Psoas muscle (tissue), 8 donors: ENCODE measurements around the gene B4GALNT1. TPM values are rescaled to one million over a fixed set of nuclear protein-coding genes. Genes with fewer than 3 reads are reported as not detected.

Source experiments
- ATAC-seq, 4 donors: fragments of 200-7000 bp; cut with Tn5 transposase; one replicate each; pipeline ENCODE4 v1.9.1; 2020; ENCODE audit warnings: moderate library complexity in 3 of 4, mild to moderate bottlenecking in 2 of 4
- DNase-seq, 2 donors: peaks; one replicate each; pipeline ENCODE4 v3.0.0-alpha.2; 2020
- H3K27ac ChIP-seq: fragments of 200-600 bp; one replicate; pipeline ENCODE4 v1.8.0; 2022
- H3K27me3 ChIP-seq, 3 donors: fragments of 200-600 bp in 1 of 3; one replicate each; pipeline versions ENCODE4 v1.6.1 to v1.8.0; 2013 to 2022; ENCODE audit warnings: low read length in 2 of 3, mild to moderate bottlenecking in 2 of 3, moderate library complexity in 1 of 3; ENCODE audit not compliant: insufficient read depth in 3 of 3
- H3K36me3 ChIP-seq, 2 donors: fragments of 200-600 bp in 1 of 2; one replicate each; pipeline versions ENCODE4 v1.6.1 to v1.8.0; 2013 to 2022; ENCODE audit warnings: low read depth in 1 of 2, mild to moderate bottlenecking in 1 of 2, moderate library complexity in 1 of 2; ENCODE audit not compliant: insufficient read depth in 1 of 2
- H3K4me1 ChIP-seq: fragments of 200-600 bp; one replicate; pipeline ENCODE4 v1.8.0; 2022
- H3K4me3 ChIP-seq: fragments of 200-600 bp; one replicate; pipeline ENCODE4 v1.8.0; 2022; ENCODE audit warnings: mild to moderate bottlenecking
- H3K9me3 ChIP-seq: fragments of 200-600 bp; one replicate; pipeline ENCODE4 v1.8.0; 2022
- WGBS, 3 donors: extraction: QIAGEN DNeasy Blood & Tissue Kit; methylation state at CpG; one replicate each; pipeline versions ENCODE4 v1.1.6 to v1.1.7; 2013; 5-methylcytosine and 5-hydroxymethylcytosine counted together
- intact Hi-C, 2 donors: fragments of 100-400 bp; cut with DNase I; formaldehyde crosslinking; loops; one replicate each; pipeline versions ENCODE4 v1.11.0 to v1.14.2; 2022
- polyA plus RNA-seq, 3 donors: library from polyadenylated mRNA; stranded (reverse); fragments of 200-250 nt; gene quantifications; one replicate each; pipeline ENCODE4 v1.2.3, GENCODE V29; 2013
- total RNA-seq, 4 donors: library from RNA; stranded (reverse); fragmentation: NEBNext Ultra II Directional in 2 of 4; extraction: Animal tissue kit (Norgen Biotek cat#: 25700) in 2 of 4; gene quantifications; one replicate each; pipeline versions ENCODE4 v1.2.1 to v1.2.4, GENCODE V29; 2021 to 2023
- TF ChIP-seq, protein P1 (sequence below): fragments of 200-600 bp; IDR thresholded peaks from one replicate; pipeline ENCODE4 v1.8.0; 2022; ENCODE audit warnings: antibody characterized with exemption
- donor health status: healthy with polysubstance abuse.
- donor health status: DM: no; HTN: no; CAD: no; lungs with moderate emphysema.
- donor health status: Bipolar disorder and iron deficiency.
- donor health status: healthy.
- donor health status: DM: yes; HTN: yes; CAD: no.
- donor health status: DM: no; HTN: no; CAD: no.
- donor health status: DM: no; HTN: no; CAD: no.
- donor health status: DM: yes; HTN: yes; CAD: no.

The B4GALNT1 gene
- total and polyA plus RNA-seq, 7 donors = 8.2 to 46.7 (median 10.0) TPM

- Histone ChIP-seq H3K27ac (no peak overlapping the region), H3K27me3 (peaks cover 0 to 10% (median 2%) of the 10 kb centered on the region in 3 donors), H3K4me1 (no peaks in the 10 kb centered on the region), H3K36me3 (no peaks in the 10 kb centered on the region), H3K9me3 (no peaks in the 10 kb centered on the region), H3K4me3 (no peak overlapping the region)
- TF ChIP-seq, protein P1, sequence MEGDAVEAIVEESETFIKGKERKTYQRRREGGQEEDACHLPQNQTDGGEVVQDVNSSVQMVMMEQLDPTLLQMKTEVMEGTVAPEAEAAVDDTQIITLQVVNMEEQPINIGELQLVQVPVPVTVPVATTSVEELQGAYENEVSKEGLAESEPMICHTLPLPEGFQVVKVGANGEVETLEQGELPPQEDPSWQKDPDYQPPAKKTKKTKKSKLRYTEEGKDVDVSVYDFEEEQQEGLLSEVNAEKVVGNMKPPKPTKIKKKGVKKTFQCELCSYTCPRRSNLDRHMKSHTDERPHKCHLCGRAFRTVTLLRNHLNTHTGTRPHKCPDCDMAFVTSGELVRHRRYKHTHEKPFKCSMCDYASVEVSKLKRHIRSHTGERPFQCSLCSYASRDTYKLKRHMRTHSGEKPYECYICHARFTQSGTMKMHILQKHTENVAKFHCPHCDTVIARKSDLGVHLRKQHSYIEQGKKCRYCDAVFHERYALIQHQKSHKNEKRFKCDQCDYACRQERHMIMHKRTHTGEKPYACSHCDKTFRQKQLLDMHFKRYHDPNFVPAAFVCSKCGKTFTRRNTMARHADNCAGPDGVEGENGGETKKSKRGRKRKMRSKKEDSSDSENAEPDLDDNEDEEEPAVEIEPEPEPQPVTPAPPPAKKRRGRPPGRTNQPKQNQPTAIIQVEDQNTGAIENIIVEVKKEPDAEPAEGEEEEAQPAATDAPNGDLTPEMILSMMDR = no peak
- 88 to 92% (median 92%) methylated on average over 8 of the region's 8 CpGs for WGBS, 3 donors
- no peak for ATAC-seq
- intact Hi-C loops = no loop called here
- DNase-seq = no peak
Observed at GRCh38 chr12:57579677-57580465, 53.1 kb downstream of the B4GALNT1 start.

- TF ChIP-seq, protein P1 = no peak
- Histone ChIP-seq H3K4me3 (no peak overlapping the region), H3K4me1 (no peaks in the 10 kb centered on the region), H3K27ac (no peak overlapping the region), H3K9me3 (no peaks in the 10 kb centered on the region), H3K36me3 (no peaks in the 10 kb centered on the region), H3K27me3 (peaks cover 0 to 10% (median 2%) of the 10 kb centered on the region in 3 donors)
- no peak for DNase-seq
- ATAC-seq = no peak
- 72 to 83% (median 74%) methylated on average over 2 of the region's 2 CpGs for WGBS, 3 donors
- intact Hi-C loops = no loop called here
Observed at GRCh38 chr12:57579011-57579410, 54.0 kb downstream of the B4GALNT1 start.

- ATAC-seq (no peak), DNase-seq (no peak)
- Histone ChIP-seq H3K27me3 (peaks cover 0 to 10% (median 2%) of the 10 kb centered on the region in 3 donors), H3K4me3 (no peak overlapping the region), H3K4me1 (no peaks in the 10 kb centered on the region), H3K9me3 (no peaks in the 10 kb centered on the region), H3K27ac (no peak overlapping the region), H3K36me3 (no peaks in the 10 kb centered on the region)
- TF ChIP-seq, protein P1 = no peak
- intact Hi-C loops = no loop called here
- WGBS, 3 donors = 79 to 86% (median 84%) methylated on average over 12 of the region's 12 CpGs
Observed at GRCh38 chr12:57577981-57578758, 54.8 kb downstream of the B4GALNT1 start.

DNA sequence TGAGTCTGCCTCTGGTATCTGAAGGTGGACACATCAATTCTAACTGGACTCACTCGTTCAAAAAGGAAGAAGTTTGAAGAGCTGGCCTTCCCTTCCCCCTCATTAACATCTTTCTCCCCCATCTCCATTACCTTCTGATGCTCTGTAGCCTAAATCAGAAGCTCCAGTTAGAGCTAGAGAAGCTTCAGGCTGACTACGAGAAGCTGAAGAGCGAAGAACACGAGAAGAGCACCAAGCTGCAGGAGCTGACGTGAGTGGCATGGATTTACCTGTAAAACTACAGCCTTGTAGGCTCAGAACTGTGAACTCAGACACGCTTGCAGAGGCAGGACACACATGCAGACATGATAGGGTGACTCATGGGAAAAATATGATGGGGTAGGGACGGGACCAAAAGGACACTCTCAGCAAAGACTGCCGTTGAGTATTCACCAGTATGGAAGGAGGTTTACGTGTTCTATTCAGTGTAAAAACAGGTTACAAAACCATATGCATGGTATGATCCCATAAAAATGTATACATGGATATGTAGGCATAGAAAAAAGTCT, 56.3 kb downstream of the B4GALNT1 start:
- no peaks in the 10 kb centered on the region for H3K4me1 ChIP-seq
- no peak overlapping the region for H3K4me3 ChIP-seq
- peaks cover 0 to 9% (median 2%) of the 10 kb centered on the region in 3 donors for H3K27me3 ChIP-seq
- no peak overlapping the region for H3K27ac ChIP-seq
- no peak for DNase-seq
- H3K36me3 ChIP-seq = no peaks in the 10 kb centered on the region
- no peak for ATAC-seq
- TF ChIP-seq, protein P1 = no peak
- WGBS, 3 donors = 66 to 73% (median 70%) methylated on average over 9 of the region's 9 CpGs
- H3K9me3 ChIP-seq = no peaks in the 10 kb centered on the region
- intact Hi-C loops = no loop called here

Other genes starting within 250 kb of the B4GALNT1 start
- gene R3HDM2, start 202.2 kb downstream of the B4GALNT1 start, total RNA-seq = 10 to 100 TPM; 41.4 to 64.9 (median 45.0) TPM
- gene R3HDM2, start 202.2 kb downstream of the B4GALNT1 start, polyA plus RNA-seq = 10 to 100 TPM; 12.1 to 22.6 (median 20.9) TPM
- gene INHBC, start 198.4 kb downstream of the B4GALNT1 start, total RNA-seq = under 1 TPM in 2 of 4 donors, not detected in 2; 0.18 to 0.21 TPM
- gene INHBC, start 198.4 kb downstream of the B4GALNT1 start, polyA plus RNA-seq = under 1 TPM in 1 of 3 donors, not detected in 2; 0.05 TPM
- 1 to 10 TPM in 2 of 4 donors, under 1 TPM in 2; 0.23 to 6.8 (median 2.1) TPM for gene INHBE, start 177.9 kb downstream of the B4GALNT1 start, total RNA-seq
- gene INHBE, start 177.9 kb downstream of the B4GALNT1 start, polyA plus RNA-seq = 1 to 10 TPM in 1 of 3 donors, under 1 TPM in 2; 0.18 to 1.4 (median 0.18) TPM
- under 1 TPM in 3 of 4 donors, not detected in 1; 0.07 to 0.86 (median 0.61) TPM for gene GLI1, start 173.4 kb downstream of the B4GALNT1 start, total RNA-seq
- under 1 TPM; 0.21 to 0.34 (median 0.23) TPM for gene GLI1, start 173.4 kb downstream of the B4GALNT1 start, polyA plus RNA-seq
- 1 to 10 TPM; 1.3 to 5.4 (median 4.1) TPM for gene ARHGAP9, start 153.3 kb downstream of the B4GALNT1 start, total RNA-seq
- gene ARHGAP9, start 153.3 kb downstream of the B4GALNT1 start, polyA plus RNA-seq = 1 to 10 TPM in 2 of 3 donors, under 1 TPM in 1; 0.91 to 2.0 (median 1.4) TPM
- 10 to 100 TPM; 68.6 to 88.0 (median 83.7) TPM for gene MARS1, start 145.1 kb downstream of the B4GALNT1 start, total RNA-seq
- gene MARS1, start 145.1 kb downstream of the B4GALNT1 start, polyA plus RNA-seq = 10 to 100 TPM; 41.2 to 97.4 (median 77.7) TPM
- 10 to 100 TPM; 11.1 to 59.5 (median 19.6) TPM for gene DDIT3, start 112.7 kb downstream of the B4GALNT1 start, total RNA-seq
- gene DDIT3, start 112.7 kb downstream of the B4GALNT1 start, polyA plus RNA-seq = 100 to 1,000 TPM in 1 of 3 donors, 10 to 100 TPM in 2; 62.5 to 224 (median 68.9) TPM
- 10 to 100 TPM; 29.5 to 52.9 (median 39.5) TPM for gene MBD6, start 110.4 kb downstream of the B4GALNT1 start, total RNA-seq
- gene MBD6, start 110.4 kb downstream of the B4GALNT1 start, polyA plus RNA-seq = 10 to 100 TPM; 11.6 to 18.4 (median 17.5) TPM
- 100 to 1,000 TPM in 2 of 4 donors, 10 to 100 TPM in 2; 91.0 to 128 (median 103) TPM for gene DCTN2, start 86.0 kb downstream of the B4GALNT1 start, total RNA-seq
- 100 to 1,000 TPM; 107 to 165 (median 123) TPM for gene DCTN2, start 86.0 kb downstream of the B4GALNT1 start, polyA plus RNA-seq
- gene KIF5A, start 83.2 kb downstream of the B4GALNT1 start, total RNA-seq = under 1 TPM in 3 of 4 donors, not detected in 1; 0.04 to 0.21 (median 0.14) TPM
- gene KIF5A, start 83.2 kb downstream of the B4GALNT1 start, polyA plus RNA-seq = under 1 TPM; 0.01 to 0.18 (median 0.04) TPM
- 10 to 100 TPM in 2 of 4 donors, 1 to 10 TPM in 2; 8.1 to 13.3 (median 9.9) TPM for gene PIP4K2C, start 42.0 kb downstream of the B4GALNT1 start, total RNA-seq
- gene PIP4K2C, start 42.0 kb downstream of the B4GALNT1 start, polyA plus RNA-seq = 10 to 100 TPM in 2 of 3 donors, 1 to 10 TPM in 1; 7.7 to 16.4 (median 16.0) TPM
- gene DTX3, start 28.4 kb downstream of the B4GALNT1 start, total RNA-seq = 1 to 10 TPM; 3.5 to 9.1 (median 4.2) TPM
- gene DTX3, start 28.4 kb downstream of the B4GALNT1 start, polyA plus RNA-seq = 1 to 10 TPM; 4.4 to 5.2 (median 4.5) TPM
- 1 to 10 TPM; 2.9 to 9.2 (median 3.5) TPM for gene ARHGEF25, start 21.8 kb downstream of the B4GALNT1 start, total RNA-seq
- 1 to 10 TPM; 3.2 to 4.5 (median 4.2) TPM for gene ARHGEF25, start 21.8 kb downstream of the B4GALNT1 start, polyA plus RNA-seq
- 10 to 100 TPM; 56.6 to 64.4 (median 61.5) TPM for gene OS9, start 60.9 kb upstream of the B4GALNT1 start, total RNA-seq
- gene OS9, start 60.9 kb upstream of the B4GALNT1 start, polyA plus RNA-seq = 10 to 100 TPM; 53.0 to 76.4 (median 74.6) TPM
- gene AGAP2, start 105.5 kb upstream of the B4GALNT1 start, total RNA-seq = 1 to 10 TPM; 3.5 to 9.6 (median 5.8) TPM
- 1 to 10 TPM; 2.5 to 3.9 (median 2.9) TPM for gene AGAP2, start 105.5 kb upstream of the B4GALNT1 start, polyA plus RNA-seq
- 10 to 100 TPM; 14.6 to 21.0 (median 18.8) TPM for gene TSPAN31, start 111.8 kb upstream of the B4GALNT1 start, total RNA-seq
- gene TSPAN31, start 111.8 kb upstream of the B4GALNT1 start, polyA plus RNA-seq = 10 to 100 TPM; 16.8 to 31.2 (median 23.2) TPM
- gene CDK4, start 119.1 kb upstream of the B4GALNT1 start, total RNA-seq = 10 to 100 TPM; 38.0 to 74.1 (median 53.6) TPM
- gene CDK4, start 119.1 kb upstream of the B4GALNT1 start, polyA plus RNA-seq = 100 to 1,000 TPM in 1 of 3 donors, 10 to 100 TPM in 2; 52.8 to 105 (median 56.6) TPM
- 1 to 10 TPM; 7.8 to 9.4 (median 8.8) TPM for gene MARCHF9, start 121.9 kb upstream of the B4GALNT1 start, total RNA-seq
- 1 to 10 TPM; 5.7 to 8.8 (median 7.2) TPM for gene MARCHF9, start 121.9 kb upstream of the B4GALNT1 start, polyA plus RNA-seq
- under 1 TPM in 3 of 4 donors, not detected in 1; 0.42 to 0.54 (median 0.50) TPM for gene CYP27B1, start 133.9 kb upstream of the B4GALNT1 start, total RNA-seq
- under 1 TPM in 2 of 3 donors, not detected in 1; 0.06 to 0.10 TPM for gene CYP27B1, start 133.9 kb upstream of the B4GALNT1 start, polyA plus RNA-seq
- gene METTL1, start 138.9 kb upstream of the B4GALNT1 start, total RNA-seq = 10 to 100 TPM; 24.3 to 56.5 (median 30.4) TPM
- 10 to 100 TPM; 18.8 to 80.9 (median 19.0) TPM for gene METTL1, start 138.9 kb upstream of the B4GALNT1 start, polyA plus RNA-seq
- 1 to 10 TPM in 3 of 4 donors, under 1 TPM in 1; 0.89 to 1.9 (median 1.4) TPM for gene EEF1AKMT3, start 139.4 kb upstream of the B4GALNT1 start, total RNA-seq
- 1 to 10 TPM in 1 of 3 donors, under 1 TPM in 2; 0.62 to 2.0 (median 0.66) TPM for gene EEF1AKMT3, start 139.4 kb upstream of the B4GALNT1 start, polyA plus RNA-seq
- 10 to 100 TPM; 31.5 to 52.8 (median 50.2) TPM for gene TSFM, start 149.6 kb upstream of the B4GALNT1 start, total RNA-seq
- gene TSFM, start 149.6 kb upstream of the B4GALNT1 start, polyA plus RNA-seq = 10 to 100 TPM; 39.5 to 74.3 (median 59.2) TPM
- 1 to 10 TPM; 1.9 to 7.5 (median 4.7) TPM for gene AVIL, start 185.5 kb upstream of the B4GALNT1 start, total RNA-seq
- gene AVIL, start 185.5 kb upstream of the B4GALNT1 start, polyA plus RNA-seq = 1 to 10 TPM in 2 of 3 donors, under 1 TPM in 1; 0.94 to 4.6 (median 1.8) TPM
- 10 to 100 TPM; 71.3 to 91.8 (median 80.0) TPM for gene CTDSP2, start 213.5 kb upstream of the B4GALNT1 start, total RNA-seq
- gene CTDSP2, start 213.5 kb upstream of the B4GALNT1 start, polyA plus RNA-seq = 10 to 100 TPM; 13.9 to 64.7 (median 44.5) TPM